Uterus (tissue), 4 donors: ENCODE measurements around the gene FAIM2. TPM values are rescaled to one million over a fixed set of nuclear protein-coding genes. Genes with fewer than 3 reads are reported as not detected.
A peak's percentile ranks its signal among the peaks of the same experiment; 100 is the strongest.

Source experiments
- DNase-seq, 2 donors: peaks; one replicate each; pipeline ENCODE4 v3.0.0-alpha.2; 2019 to 2020
- H3K27ac ChIP-seq, 2 donors: fragments of 200-600 bp; sonication (generic); 1 replicate in 1 of 2; 2 replicates in 1 of 2; pipeline ENCODE4 v1.5.1; 2016 to 2018
- H3K27me3 ChIP-seq, 2 donors: fragments of 200-600 bp; sonication (generic); one replicate each; pipeline ENCODE4 v1.5.1; 2018 to 2019; ENCODE audit warnings: control low read depth in 1 of 2
- H3K36me3 ChIP-seq, 2 donors: fragments of 200-600 bp; sonication (generic); one replicate each; pipeline ENCODE4 v1.5.1; 2019; ENCODE audit warnings: control low read depth in 1 of 2
- H3K4me1 ChIP-seq, 2 donors: fragments of 200-600 bp; sonication (generic); one replicate each; pipeline ENCODE4 v1.5.1; 2018 to 2019; ENCODE audit warnings: control low read depth in 1 of 2
- H3K4me3 ChIP-seq, 2 donors: fragments of 200-600 bp; sonication (generic); 1 replicate in 1 of 2; 2 replicates in 1 of 2; pipeline ENCODE4 v1.5.1; 2018 to 2019; ENCODE audit warnings: mild to moderate bottlenecking in 1 of 2
- H3K9me3 ChIP-seq, 2 donors: fragments of 200-600 bp; sonication (generic); one replicate each; pipeline ENCODE4 v1.5.1; 2019; ENCODE audit warnings: control low read depth in 1 of 2
- CTCF ChIP-seq, 4 experiments: fragments of 200-600 bp in 2 of 4; fragments of 450-650 bp in 2 of 4; sonication (generic) in 2 of 4; IDR thresholded peaks; one replicate each; pipeline ENCODE4 v1.5.1; 2016 to 2019; ENCODE audit warnings: antibody characterized with exemption in 4 of 4, mild to moderate bottlenecking in 2 of 4, moderate library complexity in 1 of 4
- POLR2A ChIP-seq, 2 donors: fragments of 450-650 bp; IDR thresholded peaks; one replicate each; pipeline ENCODE4 v1.6.1; 2016; ENCODE audit warnings: antibody characterized with exemption in 2 of 2, mild to moderate bottlenecking in 1 of 2, moderate library complexity in 1 of 2
- intact Hi-C: fragments of 100-400 bp; cut with DNase I; formaldehyde crosslinking; loops from one replicate; pipeline ENCODE4 v1.15.1; 2023; ENCODE audit warnings: low total_unique reads
- total RNA-seq, 4 donors: library from RNA; depleted of rRNA in 3 of 4; stranded (reverse); fragments of >200 nt in 3 of 4; gene quantifications; one replicate each; pipeline versions ENCODE4 v1.1.0 to v1.2.4, GENCODE V29; 2014 to 2023
- donor health status: DM: yes; HTN: yes; CAD: no.

FAIM2 gene
- total RNA-seq, 4 donors from 2014 or later: 1.0 to 11.9 (median 5.5) TPM

- no peaks in the 10 kb centered on the region for H3K9me3 ChIP-seq
- no peak for DNase-seq
- intact Hi-C loops: no loop called here
- H3K4me3 ChIP-seq: no peak overlapping the region
- TF ChIP-seq POLR2A (IDR thresholded peaks at IDR 0.05) (no peak), CTCF (IDR thresholded peaks at IDR 0.05) (no peak)
- H3K36me3 ChIP-seq: no peaks in the 10 kb centered on the region
- no peaks in the 10 kb centered on the region for H3K27me3 ChIP-seq
- no peak overlapping the region for H3K27ac ChIP-seq
- no peaks in the 10 kb centered on the region for H3K4me1 ChIP-seq
Observed at GRCh38 chr12:49946497-49946896, 42.8 kb upstream of the FAIM2 start.

DNA sequence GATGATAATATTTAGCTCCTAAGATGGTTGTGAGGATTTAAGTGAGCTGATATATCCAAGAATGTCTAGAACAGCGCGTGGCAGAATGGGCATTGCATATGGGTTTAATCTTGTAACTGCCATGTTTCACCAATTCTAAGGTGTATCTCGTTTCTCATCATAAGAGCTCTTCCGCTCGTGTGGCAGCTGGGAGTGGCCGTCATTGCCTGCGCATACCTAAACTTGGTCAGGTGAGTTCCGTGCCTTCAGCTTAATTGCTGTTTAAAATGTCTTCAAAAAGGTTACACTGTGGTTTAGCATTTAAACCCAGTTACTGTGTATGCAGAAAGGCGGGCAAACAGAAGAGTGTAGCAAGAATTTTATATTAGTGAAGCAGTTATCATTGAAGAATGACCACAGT, 42.4 kb upstream of the FAIM2 start:
- intact Hi-C loops: no loop called here
- no peak overlapping the region for H3K27ac ChIP-seq
- no peak for DNase-seq
- H3K4me1 ChIP-seq: no peaks in the 10 kb centered on the region
- H3K27me3 ChIP-seq: no peaks in the 10 kb centered on the region
- no peak overlapping the region for H3K4me3 ChIP-seq
- TF ChIP-seq CTCF (IDR thresholded peaks at IDR 0.05) (no peak), POLR2A (IDR thresholded peaks at IDR 0.05) (no peak)
- no peaks in the 10 kb centered on the region for H3K36me3 ChIP-seq
- no peaks in the 10 kb centered on the region for H3K9me3 ChIP-seq

DNA sequence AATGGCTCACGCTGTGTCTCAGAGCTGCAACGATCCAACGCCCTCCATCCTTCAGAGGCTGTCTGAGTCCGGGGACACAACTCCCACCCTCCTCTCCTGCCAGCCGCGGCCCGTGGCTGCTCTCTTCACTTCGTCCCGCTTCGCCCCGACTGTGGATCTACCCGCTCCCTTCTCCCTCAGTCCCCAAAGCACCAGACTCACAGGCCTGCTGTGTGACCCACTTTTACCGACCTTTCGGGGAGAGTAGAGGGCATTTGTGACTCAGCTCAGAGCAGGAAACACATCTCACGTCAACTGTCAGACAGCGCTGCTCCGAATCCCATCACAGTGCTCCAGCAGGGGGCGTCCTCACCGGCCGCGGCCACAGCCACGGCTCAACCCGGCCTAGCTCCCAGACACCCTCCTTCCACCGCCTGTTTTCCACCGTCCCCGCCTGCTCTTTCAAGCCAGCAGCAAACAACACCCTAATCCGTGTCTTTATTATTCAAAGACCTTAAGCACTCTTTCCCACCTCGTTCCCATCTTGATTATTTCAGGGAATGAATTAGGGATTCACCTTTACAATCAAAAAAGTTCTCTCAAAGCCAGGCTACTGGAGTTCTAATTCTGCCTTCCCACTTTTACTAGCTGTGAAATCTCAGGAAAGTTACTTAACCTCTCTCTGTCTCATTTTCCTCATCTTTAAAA, 41.8 kb upstream of the FAIM2 start:
- no peaks in the 10 kb centered on the region for H3K4me1 ChIP-seq
- intact Hi-C loops: no loop called here
- peak; percentile 76 to 88 for DNase-seq
- peak overlapping the region in 1 of 2 donors; percentile 38 for H3K27ac ChIP-seq
- no peaks in the 10 kb centered on the region for H3K27me3 ChIP-seq
- peak; percentile 75 to 89 (median 77) for TF ChIP-seq CTCF (IDR thresholded peaks at IDR 0.05)
- peak in 1 of 2 donors; percentile 7 for TF ChIP-seq POLR2A (IDR thresholded peaks at IDR 0.05)
- H3K4me3 ChIP-seq: peak overlapping the region in 1 of 2 donors; percentile 5
- H3K36me3 ChIP-seq: no peaks in the 10 kb centered on the region
- no peaks in the 10 kb centered on the region for H3K9me3 ChIP-seq

- Histone ChIP-seq H3K4me1 (no peaks in the 10 kb centered on the region), H3K36me3 (no peaks in the 10 kb centered on the region), H3K9me3 (no peaks in the 10 kb centered on the region), H3K27ac (no peak overlapping the region), H3K27me3 (no peaks in the 10 kb centered on the region), H3K4me3 (no peak overlapping the region)
- no peak for DNase-seq
- TF ChIP-seq CTCF (IDR thresholded peaks at IDR 0.05) (no peak), POLR2A (IDR thresholded peaks at IDR 0.05) (no peak)
- intact Hi-C loops: no loop called here
Observed at GRCh38 chr12:49944718-49945117, 41.0 kb upstream of the FAIM2 start.

GRCh38 chr12:49944046-49944445, 40.3 kb upstream of the FAIM2 start:
- Histone ChIP-seq H3K4me3 (no peak overlapping the region), H3K9me3 (no peaks in the 10 kb centered on the region), H3K36me3 (no peaks in the 10 kb centered on the region), H3K27me3 (no peaks in the 10 kb centered on the region), H3K27ac (no peak overlapping the region), H3K4me1 (no peaks in the 10 kb centered on the region)
- intact Hi-C loops: no loop called here
- no peak for DNase-seq
- no peak for TF ChIP-seq POLR2A (IDR thresholded peaks at IDR 0.05)
- TF ChIP-seq CTCF (IDR thresholded peaks at IDR 0.05): no peak
